Muscle layer of duodenum (tissue), 2 donors: Measurements from ENCODE around the gene PSTPIP1.

Experiments used
- H3K27ac ChIP-seq: one replicate; pipeline ENCODE4 v1.7.0; 2013; ENCODE audit warnings: mild to moderate bottlenecking, low read length
- H3K27me3 ChIP-seq: one replicate; pipeline ENCODE4 v1.7.0; 2013; ENCODE audit warnings: low read depth, mild to moderate bottlenecking, control low read depth, low read length
- H3K36me3 ChIP-seq, 2 donors: one replicate each; pipeline ENCODE4 v1.7.0; 2013; ENCODE audit warnings: low read length in 2 of 2, control low read depth in 1 of 2, mild to moderate bottlenecking in 1 of 2; ENCODE audit not compliant: insufficient read depth in 2 of 2, control insufficient read depth in 1 of 2
- H3K4me1 ChIP-seq, 2 donors: one replicate each; pipeline ENCODE4 v1.7.0; 2013; ENCODE audit warnings: low read length in 2 of 2, mild to moderate bottlenecking in 2 of 2, control low read depth in 1 of 2, moderate library complexity in 1 of 2; ENCODE audit not compliant: insufficient read depth in 2 of 2, control insufficient read depth in 1 of 2
- H3K4me3 ChIP-seq, 2 donors: one replicate each; pipeline ENCODE4 v1.7.0; 2013; ENCODE audit warnings: low read length in 2 of 2, low read depth in 1 of 2, mild to moderate bottlenecking in 1 of 2
- H3K9me3 ChIP-seq, 2 donors: one replicate each; pipeline ENCODE4 v1.7.0; 2013; ENCODE audit warnings: low read length in 2 of 2, control low read depth in 1 of 2, mild to moderate bottlenecking in 1 of 2; ENCODE audit not compliant: control insufficient read depth in 1 of 2
- donor health status: healthy.

Gene PSTPIP1

DNA sequence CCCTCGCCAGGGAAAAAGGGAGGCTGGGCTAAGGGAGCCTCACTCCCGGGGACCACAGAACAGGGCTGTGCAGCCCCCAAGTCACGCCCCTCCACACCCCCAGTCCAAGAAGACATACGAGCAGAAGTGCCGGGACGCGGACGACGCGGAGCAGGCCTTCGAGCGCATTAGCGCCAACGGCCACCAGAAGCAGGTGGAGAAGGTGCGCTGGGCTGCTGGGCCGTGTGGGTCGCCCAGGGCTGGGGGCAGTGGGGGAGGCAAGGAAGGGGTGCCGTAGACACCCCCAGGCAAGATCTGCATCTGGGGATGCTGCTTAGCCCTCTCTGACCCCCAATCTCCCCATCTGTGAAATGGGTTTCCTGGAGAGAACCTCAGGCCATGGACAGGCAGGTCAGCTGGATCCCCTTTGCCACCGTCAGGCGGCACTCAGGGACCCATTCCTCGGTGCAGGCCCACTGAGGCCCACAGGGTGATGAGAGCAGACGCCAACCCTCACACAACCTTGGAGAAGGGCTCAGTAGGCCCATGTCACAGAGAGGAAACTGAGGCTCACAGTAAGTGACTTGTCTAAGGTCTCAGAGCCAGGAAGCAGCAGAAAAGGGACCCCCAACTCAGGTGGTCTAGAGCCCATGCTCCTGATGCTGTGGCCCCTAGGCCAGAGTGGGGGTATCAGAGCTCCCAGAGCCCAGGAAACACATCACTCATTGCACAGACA lies 33.7 kb downstream of the PSTPIP1 start:
- Histone ChIP-seq H3K4me1 (peaks cover 0 to 5% of the 10 kb centered on the region in 2 donors), H3K9me3 (no peaks in the 10 kb centered on the region), H3K27ac (no peak overlapping the region), H3K27me3 (no peaks in the 10 kb centered on the region), H3K36me3 (no peaks in the 10 kb centered on the region), H3K4me3 (peak overlapping the region in 1 of 2 donors; percentile 39)

- no peaks in the 10 kb centered on the region for H3K27me3 ChIP-seq
- H3K4me3 ChIP-seq = no peak overlapping the region
- H3K4me1 ChIP-seq = peaks cover 0 to 5% of the 10 kb centered on the region in 2 donors
- no peaks in the 10 kb centered on the region for H3K36me3 ChIP-seq
- no peaks in the 10 kb centered on the region for H3K9me3 ChIP-seq
- H3K27ac ChIP-seq = no peak overlapping the region
Measured at GRCh38 chr15:77029166-77030047, 34.5 kb downstream of the PSTPIP1 start.

DNA sequence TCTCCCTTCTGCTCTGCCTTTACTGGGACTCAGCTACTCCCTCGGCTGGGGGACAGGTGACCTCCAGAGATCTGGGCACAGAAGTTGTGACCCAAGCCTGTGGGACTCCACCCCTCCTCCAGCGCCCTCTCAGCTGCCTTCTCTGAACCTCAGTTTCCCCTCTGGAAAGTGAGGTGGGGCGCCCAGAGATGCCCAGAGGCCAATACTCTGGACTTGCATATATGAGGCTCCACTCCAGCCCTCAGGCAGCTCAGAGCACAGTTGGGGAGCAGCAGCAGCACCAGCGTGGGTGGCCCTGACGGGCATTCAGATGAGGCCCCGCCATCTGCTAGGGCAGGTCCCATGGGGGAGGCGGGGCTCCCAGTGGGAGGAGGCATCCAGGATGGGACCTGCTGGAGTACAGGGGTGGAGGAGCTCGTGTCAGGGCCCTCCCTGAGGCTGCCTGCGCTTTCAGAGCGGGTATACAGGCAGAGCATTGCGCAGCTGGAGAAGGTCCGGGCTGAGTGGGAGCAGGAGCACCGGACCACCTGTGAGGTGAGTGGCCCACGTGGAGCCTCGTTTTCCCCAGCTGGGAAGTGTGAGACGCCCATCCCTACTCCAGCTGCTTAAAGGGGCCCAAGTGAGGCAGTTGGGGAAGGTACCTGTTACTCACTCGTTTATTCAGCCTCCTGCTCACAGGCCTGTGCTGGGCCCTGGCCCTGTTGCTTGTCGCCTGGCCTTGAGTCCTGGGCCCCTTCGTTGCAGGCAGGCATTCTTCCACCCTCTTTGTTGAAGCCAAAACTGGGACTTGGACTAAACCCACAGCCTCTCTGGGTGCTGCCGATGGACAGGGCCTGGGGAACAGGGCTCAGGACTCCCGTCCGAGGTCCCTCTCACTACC lies 35.4 kb downstream of the PSTPIP1 start:
- H3K4me3 ChIP-seq = no peak overlapping the region
- H3K27ac ChIP-seq = no peak overlapping the region
- no peaks in the 10 kb centered on the region for H3K36me3 ChIP-seq
- no peaks in the 10 kb centered on the region for H3K27me3 ChIP-seq
- H3K4me1 ChIP-seq = peaks cover 0 to 5% of the 10 kb centered on the region in 2 donors
- H3K9me3 ChIP-seq = no peaks in the 10 kb centered on the region

GRCh38 chr15:77030928-77031375 lies 36.0 kb downstream of the PSTPIP1 start:
- peaks cover 0 to 5% of the 10 kb centered on the region in 2 donors for H3K4me1 ChIP-seq
- no peaks in the 10 kb centered on the region for H3K27me3 ChIP-seq
- H3K36me3 ChIP-seq = no peaks in the 10 kb centered on the region
- no peak overlapping the region for H3K27ac ChIP-seq
- H3K4me3 ChIP-seq = no peak overlapping the region
- no peaks in the 10 kb centered on the region for H3K9me3 ChIP-seq

- H3K4me3 ChIP-seq = no peak overlapping the region
- H3K27me3 ChIP-seq = no peaks in the 10 kb centered on the region
- H3K27ac ChIP-seq = no peak overlapping the region
- H3K9me3 ChIP-seq = no peaks in the 10 kb centered on the region
- H3K4me1 ChIP-seq = peaks cover 0 to 5% of the 10 kb centered on the region in 2 donors
- peaks cover 0 to 2% of the 10 kb centered on the region in 2 donors for H3K36me3 ChIP-seq
Measured at GRCh38 chr15:77031376-77032050, 36.6 kb downstream of the PSTPIP1 start.

GRCh38 chr15:77032052-77032646 lies 37.2 kb downstream of the PSTPIP1 start:
- peaks cover 0 to 5% of the 10 kb centered on the region in 2 donors for H3K4me1 ChIP-seq
- no peaks in the 10 kb centered on the region for H3K9me3 ChIP-seq
- H3K4me3 ChIP-seq = no peak overlapping the region
- no peak overlapping the region for H3K27ac ChIP-seq
- no peaks in the 10 kb centered on the region for H3K27me3 ChIP-seq
- H3K36me3 ChIP-seq = peaks cover 0 to 8% of the 10 kb centered on the region in 2 donors

DNA sequence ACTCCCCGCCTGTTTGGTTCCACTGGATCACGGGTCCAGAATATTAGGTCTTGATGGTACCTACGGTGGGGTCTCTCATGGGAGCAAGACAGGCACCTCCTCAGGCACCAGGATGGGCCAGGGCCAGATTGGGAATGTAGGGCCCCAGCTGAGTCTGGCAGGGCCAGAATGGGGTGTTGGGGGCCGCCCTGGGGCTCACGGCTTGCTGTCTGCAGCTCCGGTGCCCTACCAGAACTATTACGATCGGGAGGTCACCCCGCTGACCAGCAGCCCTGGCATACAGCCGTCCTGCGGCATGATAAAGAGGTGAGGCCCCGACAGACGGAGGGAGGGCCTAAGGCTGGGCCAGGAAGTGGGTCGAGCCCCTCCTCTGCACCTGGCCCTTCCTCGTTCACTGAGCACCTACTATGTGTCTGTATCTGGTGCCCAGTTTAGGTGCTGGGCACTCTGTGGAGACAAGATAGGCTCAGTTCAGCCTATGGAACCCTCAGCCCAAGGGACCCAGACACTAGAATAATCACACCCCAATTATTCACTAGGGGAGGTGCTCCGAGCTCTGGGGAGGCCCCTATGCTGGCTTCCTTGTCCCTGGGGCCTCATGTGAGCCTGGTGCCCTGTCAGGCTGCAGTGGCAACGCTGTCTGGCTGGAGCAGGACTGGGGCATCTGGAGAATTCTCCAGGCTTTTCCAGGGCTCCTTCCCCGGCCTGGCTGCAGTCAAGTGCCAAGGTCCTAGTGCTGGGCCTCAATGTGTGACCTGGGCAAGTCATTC lies 37.9 kb downstream of the PSTPIP1 start:
- H3K27ac ChIP-seq = no peak overlapping the region
- peaks cover 0 to 4% of the 10 kb centered on the region in 2 donors for H3K4me1 ChIP-seq
- H3K36me3 ChIP-seq = peaks cover 0 to 10% of the 10 kb centered on the region in 2 donors
- no peak overlapping the region for H3K4me3 ChIP-seq
- H3K27me3 ChIP-seq = no peaks in the 10 kb centered on the region
- H3K9me3 ChIP-seq = no peaks in the 10 kb centered on the region

DNA sequence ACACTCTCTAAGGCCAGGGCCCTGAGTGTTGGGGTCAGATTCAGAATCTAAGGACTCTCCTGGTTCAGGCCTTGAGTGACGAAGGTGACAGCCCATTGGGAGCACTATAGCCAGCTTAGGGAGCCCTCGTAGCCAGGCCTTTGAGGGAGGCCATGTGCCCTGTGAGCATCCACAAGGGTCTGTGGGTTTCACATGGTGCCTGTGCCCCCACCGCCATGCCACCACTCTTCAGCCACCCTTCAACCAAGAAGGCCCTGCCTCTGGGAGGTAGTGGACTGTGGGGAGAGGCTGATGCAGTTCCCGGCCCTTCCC lies 38.4 kb downstream of the PSTPIP1 start:
- Histone ChIP-seq H3K27me3 (no peaks in the 10 kb centered on the region), H3K36me3 (peaks cover 0 to 10% of the 10 kb centered on the region in 2 donors), H3K27ac (no peak overlapping the region), H3K4me1 (no peaks in the 10 kb centered on the region), H3K9me3 (no peaks in the 10 kb centered on the region), H3K4me3 (no peak overlapping the region)

GRCh38 chr15:77033729-77034671 lies 39.1 kb downstream of the PSTPIP1 start:
- H3K4me1 ChIP-seq = no peaks in the 10 kb centered on the region
- no peaks in the 10 kb centered on the region for H3K27me3 ChIP-seq
- peaks cover 0 to 14% of the 10 kb centered on the region in 2 donors for H3K36me3 ChIP-seq
- H3K9me3 ChIP-seq = no peaks in the 10 kb centered on the region
- no peak overlapping the region for H3K27ac ChIP-seq
- no peak overlapping the region for H3K4me3 ChIP-seq
